Measurements from ENCODE around the gene KAZN.

Gene KAZN

GRCh38 chr1:14964711-14965055 is 366.2 kb downstream of the KAZN start:
- DNase-seq (ENCODE audit: low read depth in 3 of 3, low spot score in 1 of 3): no peak

- DNase-seq (ENCODE audit: low read depth in 3 of 3, low spot score in 1 of 3): no peak
Measured at GRCh38 chr1:14968251-14968851, 369.9 kb downstream of the KAZN start.

GRCh38 chr1:14969006-14969405 is 370.5 kb downstream of the KAZN start:
- DNase-seq (ENCODE audit: low read depth in 3 of 3, low spot score in 1 of 3): no peak

- no peak for DNase-seq (ENCODE audit: low read depth in 3 of 3, low spot score in 1 of 3)
Measured at GRCh38 chr1:14970115-14970798, 371.8 kb downstream of the KAZN start.

GRCh38 chr1:14970799-14971141 is 372.3 kb downstream of the KAZN start:
- DNase-seq (ENCODE audit: low read depth in 3 of 3, low spot score in 1 of 3): no peak

GRCh38 chr1:14971221-14971620 is 372.7 kb downstream of the KAZN start:
- DNase-seq (ENCODE audit: low read depth in 3 of 3, low spot score in 1 of 3): no peak

GRCh38 chr1:14972107-14972506 is 373.6 kb downstream of the KAZN start:
- no peak for DNase-seq (ENCODE audit: low read depth in 3 of 3, low spot score in 1 of 3)

GRCh38 chr1:14973773-14974172 is 375.3 kb downstream of the KAZN start:
- no peak for DNase-seq (ENCODE audit: low read depth in 3 of 3, low spot score in 1 of 3)

GRCh38 chr1:14974361-14974760 is 375.9 kb downstream of the KAZN start:
- no peak for DNase-seq (ENCODE audit: low read depth in 3 of 3, low spot score in 1 of 3)

- no peak for DNase-seq (ENCODE audit: low read depth in 3 of 3, low spot score in 1 of 3)
Measured at GRCh38 chr1:14975119-14975518, 376.6 kb downstream of the KAZN start.

- no peak for DNase-seq (ENCODE audit: low read depth in 3 of 3, low spot score in 1 of 3)
Measured at GRCh38 chr1:14976256-14976655, 377.8 kb downstream of the KAZN start.

GRCh38 chr1:14977338-14977931 is 378.9 kb downstream of the KAZN start:
- DNase-seq (ENCODE audit: low read depth in 3 of 3, low spot score in 1 of 3): no peak

GRCh38 chr1:14980621-14981218 is 382.2 kb downstream of the KAZN start:
- DNase-seq (ENCODE audit: low read depth in 3 of 3, low spot score in 1 of 3): no peak

GRCh38 chr1:14982029-14982428 is 383.5 kb downstream of the KAZN start:
- no peak for DNase-seq (ENCODE audit: low read depth in 3 of 3, low spot score in 1 of 3)

- no peak for DNase-seq (ENCODE audit: low read depth in 3 of 3, low spot score in 1 of 3)
Measured at GRCh38 chr1:14983277-14983676, 384.8 kb downstream of the KAZN start.

- no peak for DNase-seq (ENCODE audit: low read depth in 3 of 3, low spot score in 1 of 3)
Measured at GRCh38 chr1:14986168-14986567, 387.7 kb downstream of the KAZN start.

- DNase-seq (ENCODE audit: low read depth in 3 of 3, low spot score in 1 of 3): no peak
Measured at GRCh38 chr1:14987829-14988603, 389.5 kb downstream of the KAZN start.

GRCh38 chr1:14988636-14989035 is 390.2 kb downstream of the KAZN start:
- DNase-seq (ENCODE audit: low read depth in 3 of 3, low spot score in 1 of 3): no peak

GRCh38 chr1:14989931-14990728 is 391.6 kb downstream of the KAZN start:
- no peak for DNase-seq (ENCODE audit: low read depth in 3 of 3, low spot score in 1 of 3)

GRCh38 chr1:14993414-14993813 is 394.9 kb downstream of the KAZN start:
- no peak for DNase-seq (ENCODE audit: low read depth in 3 of 3, low spot score in 1 of 3)

GRCh38 chr1:14994148-14994547 is 395.7 kb downstream of the KAZN start:
- no peak for DNase-seq (ENCODE audit: low read depth in 3 of 3, low spot score in 1 of 3)

Data from stimulated activated CD4-positive, alpha-beta T cell treated with anti-CD3 and anti-CD28 coated beads, TNF-alpha, amount 100 ng/mL, for 1 hour (primary cell).